HepG2 (cell line): ENCODE measurements around the gene FBXO7. TPM values are rescaled to one million over a fixed set of nuclear protein-coding genes. Genes with fewer than 3 reads are reported as not detected.
A peak's percentile ranks its signal among the peaks of the same experiment; 100 is the strongest.

ENCODE experiments used
- ATF1 ChIP-seq: IDR thresholded peaks from 2 replicates; pipeline ENCODE4 v1.6.1; 2016; ENCODE audit warnings: mild to moderate bottlenecking, control low read depth
- ATF7 ChIP-seq, 2 experiments: fragments of 450-650 bp in 1 of 2; sonication (generic) in 1 of 2; formaldehyde crosslinking in 1 of 2; IDR thresholded peaks; 2 replicates each; pipeline versions ENCODE4 v1.4.0 to v1.6.1; 2016 to 2020; ENCODE audit warnings: antibody characterized with exemption in 1 of 2, mild to moderate bottlenecking in 1 of 2, missing genetic modification reagents in 1 of 2
- CBX1 ChIP-seq: IDR thresholded peaks from one replicate; pipeline ENCODE4 v1.6.1; 2016; ENCODE audit warnings: antibody characterized with exemption, low read depth
- CERS6 ChIP-seq: sonication (generic); formaldehyde crosslinking; IDR thresholded peaks from 2 replicates; pipeline ENCODE4 v1.5.0; 2020; ENCODE audit warnings: missing genetic modification reagents
- DRAP1 ChIP-seq: IDR thresholded peaks from 2 replicates; pipeline ENCODE4 v1.6.1; 2016; ENCODE audit warnings: missing genetic modification reagents, missing compliant biosample characterization
- FOXA3 ChIP-seq: IDR thresholded peaks from 2 replicates; pipeline ENCODE4 v1.6.1; 2016; ENCODE audit warnings: missing genetic modification reagents, missing compliant biosample characterization
- GZF1 ChIP-seq: sonication (generic); formaldehyde crosslinking; IDR thresholded peaks from 2 replicates; pipeline ENCODE4 v1.5.1; 2020; ENCODE audit warnings: mild to moderate bottlenecking, missing genetic modification reagents
- HIC2 ChIP-seq: sonication (generic); formaldehyde crosslinking; IDR thresholded peaks from 2 replicates; pipeline ENCODE4 v1.9.0; 2022; ENCODE audit warnings: low read depth, missing genetic modification reagents
- KLF13 ChIP-seq: sonication (generic); formaldehyde crosslinking; IDR thresholded peaks from 2 replicates; pipeline ENCODE4 v1.4.0; 2020; ENCODE audit warnings: mild to moderate bottlenecking, missing genetic modification reagents
- NCOA5 ChIP-seq: sonication (generic); formaldehyde crosslinking; IDR thresholded peaks from 2 replicates; pipeline ENCODE4 v1.4.0; 2020; ENCODE audit warnings: missing genetic modification reagents
- NFE2 ChIP-seq: sonication (generic); formaldehyde crosslinking; IDR thresholded peaks from 2 replicates; pipeline ENCODE4 v1.4.0; 2020; ENCODE audit warnings: missing genetic modification reagents
- NR2F2 ChIP-seq: IDR thresholded peaks from 2 replicates; pipeline ENCODE4 v1.6.1; 2012; ENCODE audit warnings: low read depth, inconsistent platforms, borderline replicate concordance
- PLRG1 ChIP-seq: fragments of 450-650 bp; conservative IDR thresholded peaks from 2 replicates; pipeline ENCODE4 v1.6.1; 2016
- POGK ChIP-seq: sonication (generic); formaldehyde crosslinking; conservative IDR thresholded peaks from 2 replicates; pipeline ENCODE4 v1.8.0; 2022; ENCODE audit warnings: mild to moderate bottlenecking, moderate library complexity, missing genetic modification reagents
- PPARG ChIP-seq: conservative IDR thresholded peaks from 2 replicates; pipeline ENCODE4 v1.6.1; 2016; ENCODE audit warnings: missing biosample characterization, missing genetic modification reagents
- RARA ChIP-seq: IDR thresholded peaks from 2 replicates; pipeline ENCODE4 v1.6.1; 2016; ENCODE audit warnings: missing genetic modification reagents, missing compliant biosample characterization
- SALL2 ChIP-seq: sonication (generic); formaldehyde crosslinking; IDR thresholded peaks from 2 replicates; pipeline ENCODE4 v1.8.1; 2023; ENCODE audit warnings: mild to moderate bottlenecking, missing genetic modification reagents, inconsistent platforms
- SNAPC5 ChIP-seq: sonication (generic); formaldehyde crosslinking; IDR thresholded peaks from 2 replicates; pipeline ENCODE4 v1.8.1; 2023; ENCODE audit warnings: mild to moderate bottlenecking, missing genetic modification reagents, borderline replicate concordance
- TP53 ChIP-seq: sonication (generic); formaldehyde crosslinking; conservative IDR thresholded peaks from 2 replicates; pipeline ENCODE4 v1.4.0; 2020; ENCODE audit warnings: missing genetic modification reagents
- ZNF614 ChIP-seq: IDR thresholded peaks from 2 replicates; pipeline ENCODE4 v1.6.1; 2018; ENCODE audit warnings: missing biosample characterization, missing genetic modification reagents, inconsistent platforms, borderline replicate concordance
- ZNF724P ChIP-seq: sonication (generic); formaldehyde crosslinking; IDR thresholded peaks from 2 replicates; pipeline ENCODE4 v1.8.0; 2022; ENCODE audit warnings: missing genetic modification reagents, borderline replicate concordance
- ZNF740 ChIP-seq: sonication (generic); formaldehyde crosslinking; IDR thresholded peaks from 2 replicates; pipeline ENCODE4 v1.4.0; 2020; ENCODE audit warnings: missing genetic modification reagents
- ZNF891 ChIP-seq: sonication (generic); formaldehyde crosslinking; IDR thresholded peaks from 2 replicates; pipeline ENCODE4 v1.5.0; 2020; ENCODE audit warnings: mild to moderate bottlenecking, missing genetic modification reagents
- ZSCAN29 ChIP-seq: sonication (generic); formaldehyde crosslinking; conservative IDR thresholded peaks from 2 replicates; pipeline ENCODE4 v1.4.0; 2020; ENCODE audit warnings: mild to moderate bottlenecking, missing genetic modification reagents
- ZZZ3 ChIP-seq: sonication (generic); formaldehyde crosslinking; IDR thresholded peaks from 2 replicates; pipeline ENCODE4 v1.4.0; 2020; ENCODE audit warnings: missing genetic modification reagents, mild to moderate bottlenecking, borderline replicate concordance
- polyA plus RNA-seq, 8 experiments: library from polyadenylated mRNA; depleted of rRNA in 3 of 8; stranded (reverse) in 7 of 8; unstranded in 1 of 8; fragments of >200 nt; fragmentation: Illumina TruSeq in 4 of 8; extraction: Trizol in 4 of 8; gene quantifications; 2 replicates each; pipeline versions ENCODE4 v1.2.1 to v1.2.3, GENCODE V29; 2011 to 2016; ENCODE audit warnings: low read depth in 4 of 8, missing spikeins in 1 of 8, mixed read lengths in 1 of 8; ENCODE audit not compliant: insufficient read depth in 1 of 8
- total RNA-seq, 5 experiments: library from RNA; depleted of rRNA; stranded (reverse); fragments of >200 nt; fragmentation: Illumina TruSeq; extraction: Trizol; gene quantifications; 2 replicates each; pipeline ENCODE4 v1.2.3, GENCODE V29; 2016; ENCODE audit warnings: low read depth in 1 of 5

FBXO7 gene
- total and polyA plus RNA-seq, 2 of the 13 experiments (the other 11 are each of a cell fraction or from before 2014, with no cell fraction given) = 105 to 172 TPM

- TF ChIP-seq NCOA5 (no peak), SALL2 (peak; percentile 47; the same call in 1 of the 2 replicates), HIC2 (CRISPR knock-in tag) (no peak), ATF1 (CRISPR knock-in tag) (no peak), NR2F2 (peak; percentile 11; the same call in 1 of the 2 replicates), POGK (CRISPR knock-in tag) (peak; percentile 80), CERS6 (CRISPR knock-in tag) (no peak), PPARG (CRISPR knock-in tag) (0 out of 2 replicates have a peak, but pooled peaks have one; percentile 10), ATF7 (IDR thresholded peaks at IDR 0.05) (no peak), ATF7 (CRISPR knock-in tag; IDR thresholded peaks at IDR 0.05) (no peak), ZZZ3 (CRISPR knock-in tag) (no peak), SNAPC5 (CRISPR knock-in tag) (no peak), DRAP1 (CRISPR knock-in tag) (peak; percentile 17; the same call in 1 of the 2 replicates), KLF13 (CRISPR knock-in tag) (no peak), GZF1 (CRISPR knock-in tag) (no peak), PLRG1 (no peak), NFE2 (CRISPR knock-in tag) (no peak), ZNF614 (CRISPR knock-in tag) (peak; percentile 8; the same call in 1 of the 2 replicates), ZSCAN29 (CRISPR knock-in tag) (no peak), RARA (peak; percentile 23; the same call in 1 of the 2 replicates), CBX1 (no peak), ZNF891 (CRISPR knock-in tag) (no peak), ZNF740 (CRISPR knock-in tag) (no peak), TP53 (CRISPR knock-in tag) (no peak; the same call in none of the 2 replicates), FOXA3 (CRISPR knock-in tag) (no peak; the same call in 1 of the 2 replicates), ZNF724P (CRISPR knock-in tag) (no peak)
Measured at GRCh38 chr22:32474635-32475467, at the start of gene FBXO7 (continued).
